NT2/D1 (cell line): ENCODE results near the gene PTPRN2.

Experiments
- YY1 ChIP-seq: IDR thresholded peaks from 2 replicates; pipeline ENCODE4 v1.6.1; 2011; ENCODE audit not compliant: insufficient read length, insufficient read depth
- ZNF274 ChIP-seq: IDR thresholded peaks from 2 replicates; pipeline ENCODE4 v1.6.1; 2011; ENCODE audit warnings: mild to moderate bottlenecking, low read depth, low read length

DNA sequence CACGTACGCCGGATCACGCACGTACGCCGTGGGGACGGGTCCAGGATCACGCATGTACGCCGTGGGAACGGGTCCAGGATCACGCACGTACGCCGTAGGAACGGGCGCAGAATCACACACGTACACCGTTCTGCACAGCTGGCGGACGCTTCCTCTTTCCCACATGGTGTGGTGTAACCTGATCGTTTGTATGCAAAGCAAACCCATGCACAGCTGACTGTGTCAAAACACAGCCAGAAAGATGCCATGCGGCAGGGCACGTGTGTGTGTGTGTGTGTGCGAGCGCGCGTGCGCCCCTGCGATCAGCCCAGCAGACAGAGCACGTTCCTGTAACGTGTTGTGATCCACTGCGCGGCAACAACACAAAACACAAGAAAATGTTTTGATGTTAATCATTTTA lies 677.2 kb downstream of the PTPRN2 start:
- TF ChIP-seq ZNF274 = no peak
- no peak for TF ChIP-seq YY1
